ENCODE data around the gene TYRO3. TPM values are rescaled to one million over a fixed set of nuclear protein-coding genes. Genes with fewer than 3 reads are reported as not detected.
"Not testable (repeated sequence)": the region's sequence is repeated elsewhere in the genome, so short reads cannot be mapped to it uniquely, and the experiment has no call there.

TYRO3 gene
- total RNA-seq, 2 experiments from 2014 or later, result 0.32 to 0.66 TPM

- Mint-ChIP-seq H3K9me3 (ENCODE audit: low read depth) (no peaks in the 10 kb centered on the region), H3K4me1 (peaks cover 14% of the 10 kb centered on the region), H3K4me3 (no peak overlapping the region), H3K36me3 (no peaks in the 10 kb centered on the region), H3K27ac (no peak overlapping the region), H3K27me3 (peaks cover 34% of the 10 kb centered on the region)
- no peak for ATAC-seq
- CTCF ChIA-PET, result no interaction called here
- DNase-seq, result no peak
Measured at GRCh38 chr15:41560572-41560874, 1.5 kb downstream of the TYRO3 start.

DNA sequence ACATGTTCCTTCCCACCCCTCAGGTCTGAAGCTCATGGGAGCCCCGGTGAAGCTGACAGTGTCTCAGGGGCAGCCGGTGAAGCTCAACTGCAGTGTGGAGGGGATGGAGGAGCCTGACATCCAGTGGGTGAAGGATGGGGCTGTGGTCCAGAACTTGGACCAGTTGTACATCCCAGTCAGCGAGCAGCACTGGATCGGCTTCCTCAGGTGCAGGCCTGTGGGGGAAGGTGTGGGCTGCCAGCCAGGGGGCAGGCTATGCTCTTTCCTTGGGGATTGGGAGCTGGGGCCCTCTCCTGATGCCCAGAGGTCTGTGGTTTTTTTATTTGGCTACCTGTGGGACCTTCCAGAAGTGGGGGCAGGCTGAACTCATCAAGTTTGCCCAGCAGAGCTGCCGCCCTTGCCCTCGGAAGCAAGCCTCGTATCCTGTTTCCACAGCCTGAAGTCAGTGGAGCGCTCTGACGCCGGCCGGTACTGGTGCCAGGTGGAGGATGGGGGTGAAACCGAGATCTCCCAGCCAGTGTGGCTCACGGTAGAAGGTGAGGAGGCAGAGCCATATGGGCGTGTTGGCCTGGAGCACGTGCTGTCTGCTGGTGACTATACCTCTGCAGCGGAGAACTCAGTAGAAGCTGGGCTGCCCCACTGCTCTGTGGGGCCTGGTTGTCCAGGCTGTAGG, 2.2 kb downstream of the TYRO3 start:
- Mint-ChIP-seq H3K27me3 (peaks cover 34% of the 10 kb centered on the region), H3K27ac (no peak overlapping the region), H3K4me3 (no peak overlapping the region), H3K4me1 (peaks cover 14% of the 10 kb centered on the region), H3K9me3 (ENCODE audit: low read depth) (no peaks in the 10 kb centered on the region), H3K36me3 (no peaks in the 10 kb centered on the region)
- CTCF ChIA-PET, result interaction anchor here (0.8 to 1.1 kb wide), 2 partner anchors 8 to 25 kb away, joined by 4 read pairs; no protein-coding TSS in a partner anchor
- ATAC-seq, result no peak
- DNase-seq, result no peak

DNA sequence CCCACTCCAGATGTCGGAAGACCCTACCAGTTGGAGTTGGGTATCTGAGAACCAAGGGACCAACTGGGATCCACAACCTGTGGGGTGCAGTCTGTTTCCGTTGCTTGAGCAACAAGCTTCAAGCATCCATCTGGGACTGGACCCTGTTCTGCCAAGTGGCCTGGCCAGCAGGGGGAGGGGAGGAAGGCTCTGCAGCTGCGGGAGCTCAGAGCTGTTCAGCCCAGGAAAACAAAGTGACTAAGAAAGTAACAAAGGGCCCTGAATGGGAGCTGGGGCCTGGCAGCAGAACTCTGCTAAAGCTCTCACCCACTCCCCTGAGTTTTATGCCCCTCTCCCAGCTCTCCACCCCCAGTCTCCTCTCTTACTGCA, 2.7 kb downstream of the TYRO3 start:
- Mint-ChIP-seq H3K27me3 (peaks cover 30% of the 10 kb centered on the region), H3K4me1 (peaks cover 14% of the 10 kb centered on the region), H3K4me3 (no peak overlapping the region), H3K36me3 (no peaks in the 10 kb centered on the region), H3K9me3 (ENCODE audit: low read depth) (no peaks in the 10 kb centered on the region), H3K27ac (no peak overlapping the region)
- ATAC-seq (no peak), DNase-seq (no peak)
- CTCF ChIA-PET, result interaction anchor here (0.8 to 1.1 kb wide), 3 partner anchors 9 to 24 kb away, joined by 4 to 5 read pairs (median 4); no protein-coding TSS in a partner anchor

GRCh38 chr15:41562244-41562643, 3.2 kb downstream of the TYRO3 start:
- no peaks in the 10 kb centered on the region for H3K9me3 Mint-ChIP-seq (ENCODE audit: low read depth)
- CTCF ChIA-PET, result interaction anchor here (0.9 to 1.1 kb wide), 2 partner anchors 10 to 24 kb away, joined by 4 to 5 read pairs; no protein-coding TSS in a partner anchor

GRCh38 chr15:41562784-41563198, 3.8 kb downstream of the TYRO3 start:
- DNase-seq, result no peak
- Mint-ChIP-seq H3K27ac (no peak overlapping the region), H3K9me3 (ENCODE audit: low read depth) (no peaks in the 10 kb centered on the region), H3K4me3 (no peak overlapping the region), H3K4me1 (peaks cover 11% of the 10 kb centered on the region), H3K36me3 (no peaks in the 10 kb centered on the region), H3K27me3 (peaks cover 26% of the 10 kb centered on the region)
- no peak for ATAC-seq
- CTCF ChIA-PET, result interaction anchor here (1.1 kb wide), 1 partner anchor 23 kb away, joined by 4 read pairs; no protein-coding TSS in a partner anchor

More at GRCh38 chr15:41562244-41562643, 3.2 kb downstream of the TYRO3 start:
- H3K27me3 Mint-ChIP-seq, result peaks cover 26% of the 10 kb centered on the region
- H3K4me1 Mint-ChIP-seq, result peaks cover 14% of the 10 kb centered on the region
- no peak for ATAC-seq
- no peaks in the 10 kb centered on the region for H3K36me3 Mint-ChIP-seq
- no peak overlapping the region for H3K27ac Mint-ChIP-seq
- no peak overlapping the region for H3K4me3 Mint-ChIP-seq
- DNase-seq, result no peak

- Mint-ChIP-seq H3K27ac (no peak overlapping the region), H3K4me3 (no peak overlapping the region), H3K36me3 (no peaks in the 10 kb centered on the region), H3K4me1 (peaks cover 4% of the 10 kb centered on the region), H3K27me3 (peaks cover 20% of the 10 kb centered on the region), H3K9me3 (ENCODE audit: low read depth) (no peaks in the 10 kb centered on the region)
- CTCF ChIA-PET, result interaction anchor here (0.7 kb wide), 1 partner anchor 99 kb away, joined by 3 read pairs; no protein-coding TSS in a partner anchor
- DNase-seq (no peak), ATAC-seq (no peak)
Measured at GRCh38 chr15:41564286-41564959, 5.4 kb downstream of the TYRO3 start.

DNA sequence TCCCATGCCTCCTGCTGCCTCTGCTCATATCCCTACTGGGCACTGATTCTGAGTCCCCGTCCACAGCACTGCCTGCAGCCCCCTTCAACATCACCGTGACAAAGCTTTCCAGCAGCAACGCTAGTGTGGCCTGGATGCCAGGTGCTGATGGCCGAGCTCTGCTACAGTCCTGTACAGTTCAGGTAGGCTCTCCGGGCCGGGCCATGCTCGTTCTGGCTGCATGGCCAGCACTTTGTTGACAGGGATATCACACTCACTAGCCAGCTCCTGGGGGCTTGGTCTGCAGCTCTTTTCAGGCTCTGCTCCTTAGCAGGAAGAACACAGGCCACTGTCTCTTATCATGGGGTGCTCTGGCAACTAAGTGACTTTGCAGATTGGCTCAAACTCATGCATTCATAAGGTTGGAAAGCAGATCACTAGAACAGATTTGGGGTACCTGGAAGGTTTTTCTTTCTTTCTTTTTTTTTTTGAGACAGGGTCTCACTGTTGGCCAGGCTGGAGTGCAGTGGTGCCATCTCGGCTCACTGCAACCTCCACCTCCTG, 6.0 kb downstream of the TYRO3 start:
- Mint-ChIP-seq H3K4me3 (no peak overlapping the region), H3K27ac (no peak overlapping the region), H3K27me3 (peaks cover 14% of the 10 kb centered on the region), H3K4me1 (no peaks in the 10 kb centered on the region), H3K36me3 (no peaks in the 10 kb centered on the region), H3K9me3 (ENCODE audit: low read depth) (no peaks in the 10 kb centered on the region)
- ATAC-seq (no peak), DNase-seq (no peak)
- CTCF ChIA-PET, result interaction anchor here (0.7 kb wide), 1 partner anchor 99 kb away, joined by 3 read pairs; no protein-coding TSS in a partner anchor

DNA sequence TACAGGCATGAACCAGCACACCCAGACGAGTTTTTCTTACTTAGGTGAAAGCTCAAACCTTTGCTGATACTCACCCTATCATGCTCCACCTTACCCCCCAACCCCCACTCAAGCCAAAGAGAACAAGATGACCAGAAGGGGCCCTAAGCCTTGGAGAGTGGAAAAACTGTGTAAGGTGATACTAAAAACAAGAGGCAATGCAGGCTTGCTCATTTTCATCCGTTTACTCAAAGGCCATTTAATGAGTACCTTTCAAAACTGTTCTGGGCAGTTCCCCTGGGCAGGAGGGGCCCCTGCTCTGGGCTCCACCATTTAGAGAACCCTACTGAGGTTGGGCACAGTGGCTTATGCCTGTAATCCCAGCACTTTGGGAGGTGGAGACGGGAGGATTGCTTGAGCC, 6.7 kb downstream of the TYRO3 start:
- no peak overlapping the region for H3K27ac Mint-ChIP-seq
- CTCF ChIA-PET, result no interaction called here
- no peaks in the 10 kb centered on the region for H3K36me3 Mint-ChIP-seq
- H3K4me3 Mint-ChIP-seq, result no peak overlapping the region
- no peaks in the 10 kb centered on the region for H3K4me1 Mint-ChIP-seq
- no peak for ATAC-seq
- no peaks in the 10 kb centered on the region for H3K9me3 Mint-ChIP-seq (ENCODE audit: low read depth)
- H3K27me3 Mint-ChIP-seq, result peaks cover 7% of the 10 kb centered on the region
- no peak for DNase-seq

GRCh38 chr15:41566121-41566885, 7.3 kb downstream of the TYRO3 start:
- H3K4me1 Mint-ChIP-seq, result no peaks in the 10 kb centered on the region
- no peaks in the 10 kb centered on the region for H3K9me3 Mint-ChIP-seq (ENCODE audit: low read depth)
- DNase-seq (no peak), ATAC-seq (no peak)
- H3K4me3 Mint-ChIP-seq, result no peak overlapping the region
- H3K36me3 Mint-ChIP-seq, result no peaks in the 10 kb centered on the region
- CTCF ChIA-PET, result interaction anchor here (1.1 kb wide), 1 partner anchor 45 kb away, joined by 3 read pairs; no protein-coding TSS in a partner anchor
- H3K27ac Mint-ChIP-seq, result no peak overlapping the region
- peaks cover 4% of the 10 kb centered on the region for H3K27me3 Mint-ChIP-seq

DNA sequence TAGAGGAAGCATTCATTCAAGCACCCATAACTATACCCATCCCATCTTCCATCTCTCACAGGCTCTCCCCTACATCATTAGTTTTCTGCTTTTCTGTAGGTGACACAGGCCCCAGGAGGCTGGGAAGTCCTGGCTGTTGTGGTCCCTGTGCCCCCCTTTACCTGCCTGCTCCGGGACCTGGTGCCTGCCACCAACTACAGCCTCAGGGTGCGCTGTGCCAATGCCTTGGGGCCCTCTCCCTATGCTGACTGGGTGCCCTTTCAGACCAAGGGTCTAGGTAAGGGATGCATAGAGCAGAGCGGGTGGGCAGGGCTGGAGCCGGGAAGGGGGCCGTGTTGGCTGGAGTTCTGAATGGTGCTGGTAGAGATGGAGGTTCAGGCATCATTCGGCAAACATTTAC, 8.2 kb downstream of the TYRO3 start:
- no peaks in the 10 kb centered on the region for H3K9me3 Mint-ChIP-seq (ENCODE audit: low read depth)
- H3K36me3 Mint-ChIP-seq, result no peaks in the 10 kb centered on the region
- ATAC-seq (no peak), DNase-seq (no peak)
- no peaks in the 10 kb centered on the region for H3K4me1 Mint-ChIP-seq
- CTCF ChIA-PET, result interaction anchor here (0.9 to 1.6 kb wide), 3 partner anchors 9 to 44 kb away, joined by 3 to 4 read pairs (median 3); no protein-coding TSS in a partner anchor
- no peak overlapping the region for H3K4me3 Mint-ChIP-seq
- H3K27ac Mint-ChIP-seq, result no peak overlapping the region
- peaks cover 6% of the 10 kb centered on the region for H3K27me3 Mint-ChIP-seq

GRCh38 chr15:41567862-41568261, 8.8 kb downstream of the TYRO3 start:
- no peaks in the 10 kb centered on the region for H3K4me1 Mint-ChIP-seq
- no peak overlapping the region for H3K4me3 Mint-ChIP-seq
- peaks cover 2% of the 10 kb centered on the region for H3K27me3 Mint-ChIP-seq
- CTCF ChIA-PET, result interaction anchor here (0.9 to 1.6 kb wide), 2 partner anchors 10 to 33 kb away, joined by 3 to 4 read pairs; no protein-coding TSS in a partner anchor
- no peak for ATAC-seq
- DNase-seq, result no peak
- H3K36me3 Mint-ChIP-seq, result no peaks in the 10 kb centered on the region
- no peak overlapping the region for H3K27ac Mint-ChIP-seq
- H3K9me3 Mint-ChIP-seq (ENCODE audit: low read depth), result no peaks in the 10 kb centered on the region

GRCh38 chr15:41568350-41569017, 9.5 kb downstream of the TYRO3 start:
- CTCF ChIA-PET, result interaction anchor here (0.9 to 1.6 kb wide), 2 partner anchors 11 to 34 kb away, joined by 3 to 4 read pairs; no protein-coding TSS in a partner anchor
- peaks cover 2% of the 10 kb centered on the region for H3K27me3 Mint-ChIP-seq

DNA sequence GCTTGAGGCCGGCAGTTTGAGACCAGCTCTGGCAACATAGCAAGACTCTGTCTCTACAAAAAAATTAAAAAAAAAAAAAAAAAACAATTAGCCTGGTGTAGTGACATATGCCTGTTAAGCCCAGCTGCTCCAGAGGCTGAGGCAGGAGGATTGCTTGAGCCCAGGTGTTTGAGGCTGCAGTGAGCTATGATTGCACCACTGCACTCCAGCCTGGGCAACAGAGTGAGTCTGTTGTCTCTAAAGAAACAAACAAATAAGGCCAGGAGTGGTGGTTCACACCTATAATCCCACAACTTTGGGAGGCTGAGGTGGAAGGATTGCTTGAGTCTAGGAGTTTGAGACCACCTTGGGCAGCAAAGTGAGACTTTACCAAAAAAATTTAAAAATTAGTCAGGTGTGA, 10.2 kb downstream of the TYRO3 start:
- ATAC-seq; H3K4me1 Mint-ChIP-seq; H3K27ac Mint-ChIP-seq; CTCF ChIA-PET; H3K4me3 Mint-ChIP-seq; H3K27me3 Mint-ChIP-seq; H3K9me3 Mint-ChIP-seq (ENCODE audit: low read depth); H3K36me3 Mint-ChIP-seq; DNase-seq: not testable (repeated sequence)

More at GRCh38 chr15:41568350-41569017, 9.5 kb downstream of the TYRO3 start:
- no peak for ATAC-seq
- H3K9me3 Mint-ChIP-seq (ENCODE audit: low read depth), result no peaks in the 10 kb centered on the region
- H3K36me3 Mint-ChIP-seq, result no peaks in the 10 kb centered on the region
- no peak overlapping the region for H3K27ac Mint-ChIP-seq
- H3K4me1 Mint-ChIP-seq, result no peaks in the 10 kb centered on the region
- no peak for DNase-seq
- no peak overlapping the region for H3K4me3 Mint-ChIP-seq

Data from activated CD8-positive, alpha-beta memory T cell treated with anti-CD3 and anti-CD28 coated beads, Interleukin-2, amount 10 ng/mL, durations not matched to agents 7 days and 5 days (primary cell).